RWPE1 (cell line): ENCODE measurements around the gene HIVEP3.

Experiments
- CTCF ChIA-PET: fragments of 350-600 bp; sonication (Branson Sonifier 250); formaldehyde crosslinking; extraction: SDS; loops from one replicate; lab custom pipeline; 2021; lab: Yijun Ruan, JAX
- POLR2A ChIA-PET: fragments of 400-600 bp; formaldehyde crosslinking; extraction: SDS; loops from one replicate; lab custom pipeline; 2020; ENCODE audit warnings: antibody characterized with exemption; ENCODE audit not compliant: low non-redundant PET; lab: Yijun Ruan, JAX
- DNase-seq: peaks from one replicate; pipeline ENCODE4 v3.0.0; 2012; ENCODE audit warnings: low spot score
- H3K27ac ChIP-seq: fragments of 450-650 bp; 2 replicates; pipeline ENCODE4 v1.5.1; 2017
- CTCF ChIP-seq: fragments of 450-650 bp; conservative IDR thresholded peaks from 2 replicates; pipeline ENCODE4 v1.5.1; 2017; ENCODE audit warnings: low read depth, mild to moderate bottlenecking

Gene HIVEP3

GRCh38 chr1:41462680-41463004 lies 456.1 kb downstream of the HIVEP3 start:
- CTCF ChIA-PET, result interaction anchor here (0.7 kb wide), 1 partner anchor 339 kb away, joined by 4 read pairs; no protein-coding TSS in a partner anchor
- TF ChIP-seq CTCF, result no peak
- no peak for DNase-seq
- POLR2A ChIA-PET, result no interaction called here
- H3K27ac ChIP-seq, result peak overlapping the region; percentile 72

- H3K27ac ChIP-seq, result peak overlapping the region; percentile 72
- ChIA-PET POLR2A (no interaction called here), CTCF (interaction anchor here (0.7 kb wide), 1 partner anchor 1196 kb away, joined by 4 read pairs; no protein-coding TSS in a partner anchor)
- TF ChIP-seq CTCF, result no peak
- DNase-seq, result no peak
Observed at GRCh38 chr1:41461790-41462679, 456.7 kb downstream of the HIVEP3 start.

- TF ChIP-seq CTCF, result no peak
- peak overlapping the region; percentile 83 for H3K27ac ChIP-seq
- ChIA-PET POLR2A (no interaction called here), CTCF (interaction anchor here (1.7 kb wide), 1 partner anchor 10 kb away, joined by 6 read pairs; no protein-coding TSS in a partner anchor)
- no peak for DNase-seq
Observed at GRCh38 chr1:41456847-41457540, 461.7 kb downstream of the HIVEP3 start.
